RWPE2 (cell line): ENCODE results near the gene TSGA10.

Experiments used
- ATAC-seq: fragments of 200-7000 bp; cut with Tn5 transposase; 3 replicates; pipeline ENCODE4 v1.9.1; 2021; ENCODE audit warnings: low read depth
- DNase-seq: peaks from one replicate; pipeline ENCODE4 v3.0.0-alpha.2; 2020; ENCODE audit warnings: low spot score
- H3K27ac ChIP-seq: fragments of 450-650 bp; 2 replicates; pipeline ENCODE4 v1.5.1; 2017; ENCODE audit warnings: mild to moderate bottlenecking; ENCODE audit not compliant: poor library complexity, severe bottlenecking
- H3K27me3 ChIP-seq: fragments of 250-450 bp; sonication (Bioruptor Pico); 2 replicates; pipeline ENCODE4 v1.5.1; 2021; ENCODE audit warnings: mild to moderate bottlenecking, moderate library complexity; ENCODE audit not compliant: insufficient read depth, poor library complexity, severe bottlenecking
- H3K36me3 ChIP-seq: fragments of 250-450 bp; sonication (Bioruptor Pico); 2 replicates; pipeline ENCODE4 v1.5.1; 2020; ENCODE audit warnings: low read depth, mild to moderate bottlenecking, moderate library complexity
- H3K4me1 ChIP-seq: fragments of 250-450 bp; sonication (Bioruptor Pico); 2 replicates; pipeline ENCODE4 v1.5.1; 2021; ENCODE audit warnings: mild to moderate bottlenecking, moderate library complexity; ENCODE audit not compliant: insufficient read depth, poor library complexity, severe bottlenecking
- H3K4me3 ChIP-seq: fragments of 250-450 bp; sonication (Bioruptor Pico); 2 replicates; pipeline ENCODE4 v1.5.1; 2021; ENCODE audit warnings: mild to moderate bottlenecking, moderate library complexity; ENCODE audit not compliant: severe bottlenecking
- H3K9me3 ChIP-seq: fragments of 250-450 bp; sonication (Bioruptor Pico); 2 replicates; pipeline ENCODE4 v1.5.1; 2021; ENCODE audit warnings: mild to moderate bottlenecking, moderate library complexity; ENCODE audit not compliant: severe bottlenecking
- TF ChIP-seq, protein P1 (sequence below): fragments of 450-650 bp; IDR thresholded peaks from one replicate; pipeline ENCODE4 v1.5.1; 2017; ENCODE audit warnings: mild to moderate bottlenecking, moderate library complexity; ENCODE audit not compliant: poor library complexity, severe bottlenecking

TSGA10 gene

DNA sequence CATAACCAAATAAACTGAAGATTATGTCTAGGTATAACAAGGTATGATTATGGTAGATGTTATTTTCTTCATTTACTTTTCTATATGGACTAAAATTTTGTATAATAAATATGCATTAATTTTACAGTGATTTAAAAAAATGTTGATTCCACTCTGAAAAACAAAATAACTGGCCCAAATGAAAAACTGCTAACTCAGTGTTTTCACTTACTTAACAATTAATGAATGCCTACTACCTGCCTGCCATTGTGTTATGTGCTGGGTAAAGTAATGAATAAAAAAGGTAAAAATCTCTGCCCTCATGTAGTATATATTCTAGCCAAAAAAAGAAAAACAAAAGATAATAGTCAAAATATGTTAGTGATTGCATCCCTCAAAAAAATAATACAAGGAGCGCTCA, 42.8 kb downstream of the TSGA10 start:
- Histone ChIP-seq H3K27me3 (no peaks in the 10 kb centered on the region), H3K4me1 (peaks cover 2% of the 10 kb centered on the region), H3K9me3 (no peaks in the 10 kb centered on the region), H3K4me3 (no peak overlapping the region), H3K27ac (no peak overlapping the region), H3K36me3 (no peaks in the 10 kb centered on the region)
- no peak for ATAC-seq
- TF ChIP-seq, protein P1, sequence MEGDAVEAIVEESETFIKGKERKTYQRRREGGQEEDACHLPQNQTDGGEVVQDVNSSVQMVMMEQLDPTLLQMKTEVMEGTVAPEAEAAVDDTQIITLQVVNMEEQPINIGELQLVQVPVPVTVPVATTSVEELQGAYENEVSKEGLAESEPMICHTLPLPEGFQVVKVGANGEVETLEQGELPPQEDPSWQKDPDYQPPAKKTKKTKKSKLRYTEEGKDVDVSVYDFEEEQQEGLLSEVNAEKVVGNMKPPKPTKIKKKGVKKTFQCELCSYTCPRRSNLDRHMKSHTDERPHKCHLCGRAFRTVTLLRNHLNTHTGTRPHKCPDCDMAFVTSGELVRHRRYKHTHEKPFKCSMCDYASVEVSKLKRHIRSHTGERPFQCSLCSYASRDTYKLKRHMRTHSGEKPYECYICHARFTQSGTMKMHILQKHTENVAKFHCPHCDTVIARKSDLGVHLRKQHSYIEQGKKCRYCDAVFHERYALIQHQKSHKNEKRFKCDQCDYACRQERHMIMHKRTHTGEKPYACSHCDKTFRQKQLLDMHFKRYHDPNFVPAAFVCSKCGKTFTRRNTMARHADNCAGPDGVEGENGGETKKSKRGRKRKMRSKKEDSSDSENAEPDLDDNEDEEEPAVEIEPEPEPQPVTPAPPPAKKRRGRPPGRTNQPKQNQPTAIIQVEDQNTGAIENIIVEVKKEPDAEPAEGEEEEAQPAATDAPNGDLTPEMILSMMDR = no peak
- DNase-seq = no peak

GRCh38 chr2:99111236-99111635, 43.5 kb downstream of the TSGA10 start:
- DNase-seq = no peak
- H3K27me3 ChIP-seq = no peaks in the 10 kb centered on the region
- H3K36me3 ChIP-seq = no peaks in the 10 kb centered on the region
- peaks cover 2% of the 10 kb centered on the region for H3K4me1 ChIP-seq
- ATAC-seq = no peak
- no peak overlapping the region for H3K4me3 ChIP-seq
- H3K27ac ChIP-seq = no peak overlapping the region
- TF ChIP-seq, protein P1 = no peak
- no peaks in the 10 kb centered on the region for H3K9me3 ChIP-seq

- ATAC-seq (no peak), DNase-seq (no peak)
- TF ChIP-seq, protein P1 = no peak
- H3K4me1 ChIP-seq = peaks cover 2% of the 10 kb centered on the region
- H3K27me3 ChIP-seq = no peaks in the 10 kb centered on the region
- H3K27ac ChIP-seq = no peak overlapping the region
- H3K36me3 ChIP-seq = no peaks in the 10 kb centered on the region
- H3K9me3 ChIP-seq = no peaks in the 10 kb centered on the region
- H3K4me3 ChIP-seq = no peak overlapping the region
These were observed 47.8 kb downstream of the TSGA10 start for GRCh38 chr2:99106913-99107312.

DNA sequence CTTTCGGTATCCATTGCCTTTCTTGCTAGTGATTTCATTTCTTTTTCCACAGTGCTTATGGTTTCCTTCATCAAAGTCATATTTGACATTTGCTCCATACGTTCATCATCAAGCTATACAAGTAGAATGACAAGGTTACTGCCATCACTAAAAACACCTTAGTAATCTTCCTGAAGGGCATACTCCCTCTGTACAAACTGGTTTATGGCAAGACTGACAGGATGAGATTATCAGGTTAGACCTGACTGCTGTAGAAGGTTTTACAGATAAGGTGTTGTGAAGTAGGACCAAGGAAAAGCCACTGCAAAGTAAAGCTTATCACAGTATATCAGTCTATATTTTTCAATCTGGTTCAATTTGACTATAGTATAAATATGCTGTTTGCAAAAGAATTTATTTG, 50.7 kb downstream of the TSGA10 start:
- Histone ChIP-seq H3K27me3 (no peaks in the 10 kb centered on the region), H3K9me3 (no peaks in the 10 kb centered on the region), H3K4me3 (no peak overlapping the region), H3K27ac (no peak overlapping the region), H3K4me1 (no peaks in the 10 kb centered on the region), H3K36me3 (no peaks in the 10 kb centered on the region)
- TF ChIP-seq, protein P1 = no peak
- no peak for ATAC-seq
- no peak for DNase-seq

DNA sequence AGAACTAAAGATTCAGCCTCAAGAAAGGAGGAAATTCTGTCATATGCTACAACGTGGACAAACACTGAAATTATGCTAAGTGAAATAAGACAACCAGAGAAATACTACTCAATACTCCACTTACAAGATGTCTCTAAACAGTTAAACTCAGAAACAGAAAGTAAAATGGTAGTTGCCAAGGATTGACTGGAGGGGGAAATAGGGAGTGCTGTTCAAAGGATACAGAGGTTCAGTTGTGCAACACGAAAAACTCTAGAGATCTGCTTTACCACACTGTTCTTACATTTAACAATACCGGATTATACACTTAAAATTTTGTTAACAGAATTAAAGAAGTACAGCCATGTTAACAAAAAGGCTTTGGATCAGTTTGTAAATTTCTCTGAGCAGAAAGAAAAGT, 53.0 kb downstream of the TSGA10 start:
- DNase-seq = no peak
- H3K36me3 ChIP-seq = no peaks in the 10 kb centered on the region
- H3K4me1 ChIP-seq = no peaks in the 10 kb centered on the region
- H3K4me3 ChIP-seq = no peak overlapping the region
- H3K27me3 ChIP-seq = no peaks in the 10 kb centered on the region
- ATAC-seq = no peak
- no peak overlapping the region for H3K27ac ChIP-seq
- H3K9me3 ChIP-seq = no peaks in the 10 kb centered on the region
- TF ChIP-seq, protein P1 = no peak
